Renal pelvis (tissue), 12 donors: ENCODE data around the gene TAS2R41. TPM values are rescaled to one million over a fixed set of nuclear protein-coding genes. Genes with fewer than 3 reads are reported as not detected.

Source experiments
- DNase-seq: peaks from one replicate; pipeline ENCODE4 v3.0.0-alpha.2; 2013
- long read RNA-seq, 16 experiments: transcript quantifications; one replicate each; lab custom pipeline, GENCODE V29; 2026
- polyA plus RNA-seq, 3 donors: library from polyadenylated mRNA; unstranded; fragments of 120-200 nt; gene quantifications; one replicate each; pipeline ENCODE4 v1.2.1, GENCODE V29; 2013; ENCODE audit not compliant: insufficient read length in 3 of 3

TAS2R41 gene
- not detected for polyA plus RNA-seq
- long read RNA-seq, donor 1 = 0 reads
- long read RNA-seq, donor 2 = 0 reads
- long read RNA-seq, donor 3 = 0 reads
- long read RNA-seq, donor 4 = 0 reads
- long read RNA-seq, donor 5 = 0 reads
- long read RNA-seq, donor 6 = 0 reads
- long read RNA-seq, donor 7 = 0 reads
- long read RNA-seq, donor 8 = 0 reads
- long read RNA-seq, donor 9 = 0 reads
- long read RNA-seq, donor 10 = 0 reads
- long read RNA-seq, donor 11 = 0 reads
- long read RNA-seq, donor 12 = 0 reads
- long read RNA-seq, donor 13 = 0 reads
- long read RNA-seq, donor 14 = 0 reads
- long read RNA-seq, donor 15 = 0 reads
- long read RNA-seq, donor 16 = 0 reads

- DNase-seq = no peak
Observed at GRCh38 chr7:143477501-143478150, at the start of gene TAS2R41. Gene TAS2R41 (plus strand): TSS chr7:143477873. CDS start chr7:143477873, 0 bp downstream.

- no peak for DNase-seq
Observed at GRCh38 chr7:143429770-143430698, 47.6 kb upstream of the TAS2R41 start.

- DNase-seq = no peak
Observed at GRCh38 chr7:143431109-143431508, 46.6 kb upstream of the TAS2R41 start.

GRCh38 chr7:143433759-143434158 is 43.9 kb upstream of the TAS2R41 start:
- no peak for DNase-seq

GRCh38 chr7:143434660-143435059 is 43.0 kb upstream of the TAS2R41 start:
- DNase-seq = no peak

- DNase-seq = no peak
Observed at GRCh38 chr7:143435266-143435665, 42.4 kb upstream of the TAS2R41 start.

- no peak for DNase-seq
Observed at GRCh38 chr7:143436325-143436946, 41.2 kb upstream of the TAS2R41 start.

- no peak for DNase-seq
Observed at GRCh38 chr7:143437578-143437977, 40.1 kb upstream of the TAS2R41 start.

- no peak for DNase-seq
Observed at GRCh38 chr7:143439866-143440265, 37.8 kb upstream of the TAS2R41 start.

- no peak for DNase-seq
Observed at GRCh38 chr7:143443153-143443552, 34.5 kb upstream of the TAS2R41 start, which contains the start of gene TAS2R60. Gene TAS2R60 (plus strand): TSS chr7:143443453. CDS start chr7:143443453, 0 bp downstream.

GRCh38 chr7:143444063-143444782 is 33.5 kb upstream of the TAS2R41 start:
- DNase-seq = no peak

GRCh38 chr7:143444785-143445184 is 32.9 kb upstream of the TAS2R41 start:
- DNase-seq = no peak

- DNase-seq = no peak
Observed at GRCh38 chr7:143447466-143447865, 30.2 kb upstream of the TAS2R41 start.

- no peak for DNase-seq
Observed at GRCh38 chr7:143448429-143448828, 29.2 kb upstream of the TAS2R41 start.

GRCh38 chr7:143449793-143450192 is 27.9 kb upstream of the TAS2R41 start:
- no peak for DNase-seq

GRCh38 chr7:143451122-143451521 is 26.6 kb upstream of the TAS2R41 start:
- no peak for DNase-seq

- DNase-seq = no peak
Observed at GRCh38 chr7:143451746-143452145, 25.9 kb upstream of the TAS2R41 start.

GRCh38 chr7:143452495-143452894 is 25.2 kb upstream of the TAS2R41 start:
- no peak for DNase-seq

- DNase-seq = no peak
Observed at GRCh38 chr7:143454091-143454680, 23.5 kb upstream of the TAS2R41 start.

GRCh38 chr7:143455491-143455890 is 22.2 kb upstream of the TAS2R41 start:
- no peak for DNase-seq

- no peak for DNase-seq
Observed at GRCh38 chr7:143455942-143456341, 21.7 kb upstream of the TAS2R41 start.
